GM15510 (cell line): ENCODE measurements around the gene KBTBD12.

ENCODE experiments used
- POLR2A ChIP-seq: IDR thresholded peaks from 3 replicates; pipeline ENCODE4 v1.6.1; 2011; ENCODE audit warnings: borderline replicate concordance; ENCODE audit not compliant: insufficient read length; ENCODE audit errors: extremely low read depth

The KBTBD12 gene, protein sequence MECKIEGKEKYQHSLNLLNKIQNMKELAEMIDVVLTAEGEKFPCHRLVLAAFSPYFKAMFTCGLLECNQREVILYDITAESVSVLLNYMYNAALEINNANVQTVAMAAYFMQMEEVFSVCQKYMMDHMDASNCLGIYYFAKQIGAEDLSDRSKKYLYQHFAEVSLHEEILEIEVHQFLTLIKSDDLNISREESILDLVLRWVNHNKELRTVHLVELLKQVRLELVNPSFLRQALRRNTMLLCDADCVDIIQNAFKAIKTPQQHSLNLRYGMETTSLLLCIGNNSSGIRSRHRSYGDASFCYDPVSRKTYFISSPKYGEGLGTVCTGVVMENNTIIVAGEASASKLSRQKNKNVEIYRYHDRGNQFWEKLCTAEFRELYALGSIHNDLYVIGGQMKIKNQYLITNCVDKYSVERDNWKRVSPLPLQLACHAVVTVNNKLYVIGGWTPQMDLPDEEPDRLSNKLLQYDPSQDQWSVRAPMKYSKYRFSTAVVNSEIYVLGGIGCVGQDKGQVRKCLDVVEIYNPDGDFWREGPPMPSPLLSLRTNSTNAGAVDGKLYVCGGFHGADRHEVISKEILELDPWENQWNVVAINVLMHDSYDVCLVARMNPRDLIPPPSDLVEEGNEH

DNA sequence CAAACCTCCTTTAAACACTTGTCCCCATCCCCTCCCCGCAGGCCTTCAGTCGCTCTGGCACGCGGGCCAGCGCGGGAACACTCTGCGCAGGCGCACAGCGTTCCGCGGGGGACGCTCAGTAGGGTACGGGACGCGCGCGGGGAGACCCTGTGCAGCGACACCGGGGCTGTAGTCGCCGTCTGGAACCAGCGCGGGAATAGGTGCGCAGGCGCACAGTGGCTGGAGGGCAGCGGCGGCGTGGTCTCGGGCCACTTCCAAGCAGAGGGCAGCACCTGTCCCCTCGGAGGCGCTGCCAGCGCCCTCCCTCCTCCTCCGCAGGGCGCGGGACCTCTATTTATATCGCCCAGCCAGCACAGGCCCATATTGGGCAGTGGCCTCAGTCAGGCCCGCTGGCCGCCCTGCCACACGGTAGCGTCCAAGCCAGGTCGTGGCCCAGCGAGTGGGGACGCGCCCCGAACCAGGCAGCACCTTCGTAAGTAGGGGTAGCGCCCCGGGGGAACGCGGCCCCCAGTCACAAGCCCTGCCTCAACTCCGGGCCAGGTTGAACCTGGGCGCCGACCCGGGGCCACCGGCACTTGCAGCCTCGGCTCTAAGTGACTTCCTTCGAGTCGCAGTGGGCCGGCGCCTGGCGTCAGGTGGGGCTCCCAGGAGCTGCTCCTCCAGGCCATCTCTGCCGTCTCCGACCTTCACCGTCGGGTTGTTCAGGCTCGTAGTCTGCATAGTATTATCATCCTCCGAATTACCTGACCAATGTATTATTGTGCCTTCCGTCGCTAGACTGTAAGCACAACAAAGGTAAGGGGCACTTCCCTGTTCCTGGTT lies at the start of gene KBTBD12:
Gene KBTBD12, plus strand, starts transcription at position 118 of the 822 bp plus-strand sequence. CDS start 7,830 bp downstream, outside the sequence.
- no peak for TF ChIP-seq POLR2A

DNA sequence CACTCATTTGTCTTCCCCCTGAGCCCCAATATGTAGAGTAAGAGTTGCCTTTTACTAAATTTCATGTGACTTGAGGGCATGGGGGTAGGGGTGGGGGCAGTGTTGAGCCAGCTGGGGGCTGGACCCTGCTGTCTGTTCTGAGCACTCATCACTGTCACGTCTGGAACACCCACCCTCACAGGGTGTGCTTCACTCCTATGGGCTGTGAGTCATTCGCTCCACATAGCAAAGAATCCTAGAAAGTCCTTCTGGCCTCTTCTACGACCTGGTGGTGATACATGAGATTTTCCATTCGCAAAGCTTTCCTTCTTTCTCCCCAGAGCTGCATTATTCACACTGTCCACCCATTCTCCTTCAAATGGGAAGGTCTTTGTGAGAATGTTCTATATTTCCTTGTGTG lies 49.1 kb upstream of the KBTBD12 start:
- no peak for TF ChIP-seq POLR2A

DNA sequence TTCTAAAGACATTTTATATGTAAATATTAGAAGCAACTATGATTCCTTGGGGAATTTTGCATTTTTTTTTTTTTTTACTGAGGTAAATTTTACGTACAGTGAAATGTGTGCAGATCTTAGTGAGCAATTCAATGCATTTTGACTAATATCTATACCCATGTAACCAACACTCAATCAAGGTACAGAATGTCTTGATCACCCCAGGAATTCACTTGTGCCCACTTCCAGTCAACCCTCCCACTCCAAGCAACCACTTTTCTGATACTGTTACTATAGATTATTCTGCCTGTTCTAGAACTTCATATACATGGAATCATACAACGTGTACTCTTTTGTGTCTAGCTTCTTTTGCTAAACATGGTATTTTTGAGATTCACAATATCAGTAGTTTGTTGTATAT lies 47.6 kb upstream of the KBTBD12 start:
- no peak for TF ChIP-seq POLR2A

DNA sequence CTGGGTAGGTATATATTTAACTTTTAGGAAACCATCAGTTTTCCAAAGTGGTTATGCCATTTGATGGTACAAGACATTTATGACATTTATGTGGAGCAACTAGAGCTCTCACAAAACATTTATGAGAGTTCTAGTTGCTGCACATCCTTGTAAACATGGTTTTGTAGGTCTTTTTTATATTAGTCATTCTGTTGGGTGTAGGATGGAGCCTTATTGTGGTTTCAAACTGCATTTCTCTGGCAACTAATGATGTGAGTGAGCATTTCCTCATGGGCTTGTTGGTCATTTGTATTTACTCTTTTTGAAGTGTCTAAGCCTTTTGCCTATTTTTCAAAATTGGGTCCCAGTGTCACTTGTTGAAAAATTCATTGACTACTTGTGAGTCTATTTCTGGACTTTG lies 47.0 kb upstream of the KBTBD12 start:
- no peak for TF ChIP-seq POLR2A

GRCh38 chr3:127870156-127870555 lies 44.9 kb upstream of the KBTBD12 start:
- no peak for TF ChIP-seq POLR2A

- TF ChIP-seq POLR2A, result no peak
Measured at GRCh38 chr3:127881586-127881985, 33.4 kb upstream of the KBTBD12 start.

DNA sequence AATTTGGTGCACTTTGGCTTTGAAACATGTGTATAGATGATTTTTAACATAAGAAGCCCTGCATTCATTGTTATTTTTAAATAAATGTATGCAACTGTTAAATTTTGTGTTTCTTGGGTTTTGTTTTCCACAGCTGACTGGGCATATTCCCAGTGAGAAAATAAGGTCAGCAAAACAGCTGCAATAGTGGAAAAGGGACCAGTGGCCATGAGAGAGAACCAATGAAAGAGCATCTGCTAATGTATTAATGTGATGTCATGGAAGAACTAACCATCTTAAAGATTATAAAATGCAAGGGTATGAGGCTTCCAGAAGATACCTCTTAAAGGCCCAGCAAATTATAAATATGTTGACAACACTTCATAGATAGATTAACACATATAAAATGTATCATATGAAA lies 31.0 kb upstream of the KBTBD12 start:
- TF ChIP-seq POLR2A, result no peak

DNA sequence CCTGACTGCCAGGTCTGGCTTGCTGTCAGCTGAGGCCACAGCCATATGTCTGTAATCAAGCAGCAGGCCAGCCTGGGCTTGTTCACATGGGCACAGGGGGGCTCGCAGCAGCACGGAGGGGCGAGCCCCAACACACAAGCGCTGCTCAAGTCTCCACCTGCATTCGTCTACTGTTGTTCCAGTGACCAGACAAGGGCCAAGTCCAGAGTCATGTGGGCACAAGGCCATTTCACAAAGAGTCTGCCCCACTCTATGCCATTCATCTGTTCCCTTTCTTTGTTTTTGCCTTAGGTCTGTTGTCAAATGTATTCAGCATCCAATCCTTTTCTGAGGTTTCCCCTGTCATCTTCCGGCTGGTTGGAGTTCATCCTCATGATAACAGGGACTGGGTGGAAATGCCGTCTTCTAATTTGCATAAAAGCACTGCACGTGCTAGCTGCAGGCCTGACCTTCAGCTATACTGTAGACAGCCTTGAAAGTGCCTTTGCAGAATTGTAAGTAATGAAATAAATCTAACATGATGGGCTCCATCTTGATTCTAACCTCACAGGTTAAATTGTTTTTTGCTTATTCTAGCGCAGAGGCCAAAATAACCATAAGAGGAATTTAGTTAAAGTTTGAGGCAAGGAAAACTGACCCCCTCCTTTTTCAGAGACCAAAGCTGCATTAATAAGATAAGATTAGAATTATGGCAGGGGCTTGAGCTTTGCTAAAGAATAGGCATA lies 28.6 kb upstream of the KBTBD12 start:
- no peak for TF ChIP-seq POLR2A

- TF ChIP-seq POLR2A, result no peak
Measured at GRCh38 chr3:127886956-127887231, 28.1 kb upstream of the KBTBD12 start.

- TF ChIP-seq POLR2A, result no peak
Measured at GRCh38 chr3:127887321-127887720, 27.7 kb upstream of the KBTBD12 start.

- TF ChIP-seq POLR2A, result no peak
Measured at GRCh38 chr3:127888156-127888555, 26.9 kb upstream of the KBTBD12 start.

DNA sequence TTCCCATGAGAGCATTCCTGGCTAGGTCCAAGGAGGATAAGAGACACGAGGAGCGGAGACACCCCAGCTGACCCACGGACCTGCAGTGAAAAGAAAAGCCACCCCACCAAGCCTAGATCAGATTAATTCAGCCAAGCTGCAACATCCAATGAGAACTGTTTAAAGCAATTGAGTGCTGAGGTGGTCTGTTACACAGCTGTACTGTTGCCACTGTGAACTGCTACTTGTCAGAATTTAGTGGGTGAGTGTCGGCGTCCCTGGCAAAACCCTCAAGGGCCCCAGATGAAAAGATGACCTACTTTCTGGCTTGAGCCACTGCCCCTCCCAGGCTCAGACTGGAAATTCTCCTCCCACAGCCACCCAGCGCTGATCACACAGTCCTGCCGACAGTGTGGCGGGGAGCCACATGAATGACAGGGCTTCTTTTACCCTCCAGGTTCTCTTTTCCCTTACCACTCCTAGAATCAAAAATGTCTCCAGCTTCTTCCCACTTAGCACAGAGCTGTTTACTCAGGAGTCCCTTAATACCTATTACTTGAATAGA lies 26.4 kb upstream of the KBTBD12 start:
- TF ChIP-seq POLR2A, result no peak

DNA sequence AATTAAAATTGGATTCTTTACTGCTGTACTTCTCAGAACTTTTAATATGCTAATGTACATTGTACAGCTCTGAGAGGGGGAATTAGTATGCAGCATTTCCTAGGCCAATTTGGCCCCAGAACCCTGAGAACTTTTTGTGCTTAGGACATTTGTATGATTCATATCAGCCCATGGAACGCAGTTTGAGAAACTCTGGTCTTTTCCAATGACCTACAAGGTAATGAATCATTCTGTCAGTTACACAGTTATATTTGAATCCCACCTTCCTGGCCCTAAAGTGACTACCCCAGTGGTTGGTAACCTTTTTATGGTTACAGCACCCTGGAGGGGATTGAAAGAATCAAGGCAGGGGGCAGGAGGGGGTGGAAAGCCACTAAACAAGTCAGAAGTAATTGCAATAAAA lies 25.6 kb upstream of the KBTBD12 start:
- TF ChIP-seq POLR2A, result no peak

DNA sequence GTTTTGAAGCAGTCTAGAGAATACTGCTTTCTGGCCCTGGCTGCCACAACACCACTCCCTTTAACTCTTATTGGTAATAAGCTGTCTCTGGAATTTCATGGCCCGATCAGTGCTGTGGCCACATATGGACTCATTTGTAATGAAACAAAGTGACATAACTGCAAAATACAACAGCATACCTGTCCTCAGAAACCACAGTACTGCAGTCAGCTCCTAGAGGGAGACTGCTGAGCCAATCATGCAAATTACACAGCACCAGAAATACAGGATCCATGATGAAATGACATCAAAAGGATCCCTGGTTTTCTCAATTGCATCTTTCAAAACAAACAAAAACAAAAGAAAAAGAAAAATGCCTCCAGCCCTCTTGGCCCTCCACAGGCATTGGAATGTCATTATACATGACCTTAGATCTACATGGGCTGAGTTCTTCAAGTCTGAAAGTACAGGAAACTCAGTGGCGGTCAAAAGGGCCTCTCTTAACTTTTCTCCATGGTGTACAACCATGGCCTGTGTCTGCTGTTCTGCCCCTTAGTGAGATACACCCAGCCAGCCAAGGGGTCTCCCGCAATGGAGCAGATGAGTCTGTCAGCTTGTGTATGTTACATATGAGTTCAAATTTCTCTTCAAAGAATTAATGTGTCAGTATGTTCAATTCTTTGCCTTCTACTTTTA lies 24.9 kb upstream of the KBTBD12 start:
- no peak for TF ChIP-seq POLR2A
